Measurements from ENCODE around the gene RAB6B. TPM values are rescaled to one million over a fixed set of nuclear protein-coding genes. Genes with fewer than 3 reads are reported as not detected.
"Not testable (repeated sequence)": the region's sequence is repeated elsewhere in the genome, so short reads cannot be mapped to it uniquely, and the experiment has no call there.

Gene RAB6B
- total and polyA plus RNA-seq, 2 donors (not counting 1 experiment from before 2014, with no cell fraction given): 0.83 to 1.5 TPM

GRCh38 chr3:133783762-133784161 lies 111.9 kb downstream of the RAB6B start:
- Histone ChIP-seq H3K79me2 (ENCODE audit: control insufficient read depth, insufficient read depth, low read length) (no peaks in the 10 kb centered on the region), H3K4me3 (replicated peaks in 1 of 4; ENCODE audit: control extremely low read depth in 1 of 4, insufficient read depth in 1 of 4, low read depth in 3 of 4, low read length in 4 of 4) (no peak overlapping the region), H3K4me1 (ENCODE audit: control insufficient read depth, extremely low read depth, insufficient read depth, low read length) (no peaks in the 10 kb centered on the region), H4K20me1 (ENCODE audit: control insufficient read depth, extremely low read depth, insufficient read depth, low read length) (no peaks in the 10 kb centered on the region), H3K27ac (ENCODE audit: insufficient read depth, low read length) (no peak overlapping the region), H3K9ac (ENCODE audit: insufficient read depth, low read length) (no peak overlapping the region), H3K27me3 (ENCODE audit: control insufficient read depth, insufficient read depth, low read length) (no peaks in the 10 kb centered on the region), H3K9me3 (ENCODE audit: control insufficient read depth, insufficient read depth, low read depth, low read length) (no peaks in the 10 kb centered on the region), H3K4me2 (ENCODE audit: extremely low read depth, insufficient read depth, low read length) (no peak overlapping the region), H3K36me3 (ENCODE audit: control insufficient read depth, insufficient read depth, low read length) (no peaks in the 10 kb centered on the region), H2AFZ (ENCODE audit: low read length) (no peak overlapping the region)
- no peak for DNase-seq (ENCODE audit: low read depth in 2 of 2)
- no peak for TF ChIP-seq EZH2 (IDR thresholded peaks at IDR 0.05; ENCODE audit: low read length, missing control alignments)
- no peak for TF ChIP-seq CTCF (conservative IDR thresholded peaks at IDR 0.05 in 1 of 2, IDR thresholded peaks at IDR 0.05 in 1 of 2; ENCODE audit: low read depth in 1 of 2, low read length in 2 of 2)

- no peaks in the 10 kb centered on the region for H3K27me3 ChIP-seq (ENCODE audit: control insufficient read depth, insufficient read depth, low read length)
- no peaks in the 10 kb centered on the region for H3K9me3 ChIP-seq (ENCODE audit: control insufficient read depth, insufficient read depth, low read depth, low read length)
- no peaks in the 10 kb centered on the region for H3K36me3 ChIP-seq (ENCODE audit: control insufficient read depth, insufficient read depth, low read length)
- no peak overlapping the region for H3K4me2 ChIP-seq (ENCODE audit: extremely low read depth, insufficient read depth, low read length)
- DNase-seq (ENCODE audit: low read depth in 2 of 2): no peak
- H3K9ac ChIP-seq (ENCODE audit: insufficient read depth, low read length): no peak overlapping the region
- no peaks in the 10 kb centered on the region for H3K79me2 ChIP-seq (ENCODE audit: control insufficient read depth, insufficient read depth, low read length)
- H2AFZ ChIP-seq (ENCODE audit: low read length): no peak overlapping the region
- no peak overlapping the region for H3K4me3 ChIP-seq (replicated peaks in 1 of 4; ENCODE audit: control extremely low read depth in 1 of 4, insufficient read depth in 1 of 4, low read depth in 3 of 4, low read length in 4 of 4)
- H3K27ac ChIP-seq (ENCODE audit: insufficient read depth, low read length): no peak overlapping the region
- TF ChIP-seq CTCF (conservative IDR thresholded peaks at IDR 0.05 in 1 of 2, IDR thresholded peaks at IDR 0.05 in 1 of 2; ENCODE audit: low read depth in 1 of 2, low read length in 2 of 2) (no peak), EZH2 (IDR thresholded peaks at IDR 0.05; ENCODE audit: low read length, missing control alignments) (no peak)
- no peaks in the 10 kb centered on the region for H4K20me1 ChIP-seq (ENCODE audit: control insufficient read depth, extremely low read depth, insufficient read depth, low read length)
- H3K4me1 ChIP-seq (ENCODE audit: control insufficient read depth, extremely low read depth, insufficient read depth, low read length): no peaks in the 10 kb centered on the region
Measured at GRCh38 chr3:133782454-133782853, 113.2 kb downstream of the RAB6B start.

- Histone ChIP-seq H4K20me1 (ENCODE audit: control insufficient read depth, extremely low read depth, insufficient read depth, low read length) (no peaks in the 10 kb centered on the region), H3K4me2 (ENCODE audit: extremely low read depth, insufficient read depth, low read length) (no peak overlapping the region), H3K9me3 (ENCODE audit: control insufficient read depth, insufficient read depth, low read depth, low read length) (no peaks in the 10 kb centered on the region), H3K27me3 (ENCODE audit: control insufficient read depth, insufficient read depth, low read length) (no peaks in the 10 kb centered on the region), H3K79me2 (ENCODE audit: control insufficient read depth, insufficient read depth, low read length) (no peaks in the 10 kb centered on the region), H3K4me3 (replicated peaks in 1 of 4; ENCODE audit: control extremely low read depth in 1 of 4, insufficient read depth in 1 of 4, low read depth in 3 of 4, low read length in 4 of 4) (no peak overlapping the region), H2AFZ (ENCODE audit: low read length) (no peak overlapping the region), H3K9ac (ENCODE audit: insufficient read depth, low read length) (no peak overlapping the region), H3K27ac (ENCODE audit: insufficient read depth, low read length) (no peak overlapping the region), H3K36me3 (ENCODE audit: control insufficient read depth, insufficient read depth, low read length) (no peaks in the 10 kb centered on the region), H3K4me1 (ENCODE audit: control insufficient read depth, extremely low read depth, insufficient read depth, low read length) (no peaks in the 10 kb centered on the region)
- no peak for DNase-seq (ENCODE audit: low read depth in 2 of 2)
- TF ChIP-seq EZH2 (IDR thresholded peaks at IDR 0.05; ENCODE audit: low read length, missing control alignments): no peak
- no peak for TF ChIP-seq CTCF (conservative IDR thresholded peaks at IDR 0.05 in 1 of 2, IDR thresholded peaks at IDR 0.05 in 1 of 2; ENCODE audit: low read depth in 1 of 2, low read length in 2 of 2)
Measured at GRCh38 chr3:133781570-133781969, 114.1 kb downstream of the RAB6B start.

- not testable (repeated sequence) for H3K27me3 ChIP-seq (ENCODE audit: control insufficient read depth, insufficient read depth, low read length); H3K4me3 ChIP-seq (replicated peaks in 1 of 4; ENCODE audit: control extremely low read depth in 1 of 4, insufficient read depth in 1 of 4, low read depth in 3 of 4, low read length in 4 of 4); H4K20me1 ChIP-seq (ENCODE audit: control insufficient read depth, extremely low read depth, insufficient read depth, low read length); H3K36me3 ChIP-seq (ENCODE audit: control insufficient read depth, insufficient read depth, low read length); H3K9me3 ChIP-seq (ENCODE audit: control insufficient read depth, insufficient read depth, low read depth, low read length); DNase-seq (ENCODE audit: low read depth in 2 of 2); H3K4me2 ChIP-seq (ENCODE audit: extremely low read depth, insufficient read depth, low read length); H3K9ac ChIP-seq (ENCODE audit: insufficient read depth, low read length); H2AFZ ChIP-seq (ENCODE audit: low read length); H3K27ac ChIP-seq (ENCODE audit: insufficient read depth, low read length); H3K4me1 ChIP-seq (ENCODE audit: control insufficient read depth, extremely low read depth, insufficient read depth, low read length); H3K79me2 ChIP-seq (ENCODE audit: control insufficient read depth, insufficient read depth, low read length)
Measured at GRCh38 chr3:133780756-133781155, 114.9 kb downstream of the RAB6B start.
